BE2C (cell line): ENCODE measurements around the gene YEATS4.

Experiments
- DNase-seq: peaks from one replicate; pipeline ENCODE4 v3.0.0-alpha.2; 2020
- H3K27me3 ChIP-seq: fragments of 250-450 bp; sonication (Bioruptor Pico); 2 replicates; pipeline ENCODE4 v1.5.1; 2020; ENCODE audit warnings: mild to moderate bottlenecking
- H3K36me3 ChIP-seq: fragments of 250-450 bp; sonication (Bioruptor Pico); 2 replicates; pipeline ENCODE4 v1.5.1; 2020; ENCODE audit warnings: mild to moderate bottlenecking
- H3K4me1 ChIP-seq: fragments of 250-450 bp; sonication (Bioruptor Pico); 2 replicates; pipeline ENCODE4 v1.5.1; 2020
- H3K4me3 ChIP-seq: 2 replicates; pipeline ENCODE4 v1.5.1; 2011; ENCODE audit warnings: low read depth, low read length
- H3K9me3 ChIP-seq: fragments of 250-450 bp; sonication (Bioruptor Pico); 2 replicates; pipeline ENCODE4 v1.5.1; 2020
- TF ChIP-seq, protein P1 (sequence below): IDR thresholded peaks from 2 replicates; pipeline ENCODE4 v1.5.1; 2012; ENCODE audit warnings: mild to moderate bottlenecking, low read depth, low read length

Gene YEATS4

DNA sequence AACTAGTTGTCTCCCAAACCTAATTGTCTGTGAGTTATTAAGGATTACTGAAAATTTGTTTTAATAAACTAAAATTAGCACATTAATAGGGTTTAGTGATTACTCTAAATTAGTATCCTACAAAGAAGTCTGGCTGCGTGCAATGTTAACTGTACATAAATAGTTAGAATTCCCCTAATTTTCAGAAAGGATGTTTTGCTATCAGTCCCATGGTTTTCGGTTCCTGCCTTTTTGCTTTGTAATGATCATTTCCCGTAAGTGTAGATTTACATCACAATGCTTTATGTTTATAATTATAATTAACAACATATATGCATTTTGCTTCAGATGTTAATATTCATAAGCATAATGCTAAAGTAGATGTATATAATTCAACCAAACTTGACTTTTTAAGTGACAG lies 31.1 kb upstream of the YEATS4 start:
- TF ChIP-seq, protein P1, sequence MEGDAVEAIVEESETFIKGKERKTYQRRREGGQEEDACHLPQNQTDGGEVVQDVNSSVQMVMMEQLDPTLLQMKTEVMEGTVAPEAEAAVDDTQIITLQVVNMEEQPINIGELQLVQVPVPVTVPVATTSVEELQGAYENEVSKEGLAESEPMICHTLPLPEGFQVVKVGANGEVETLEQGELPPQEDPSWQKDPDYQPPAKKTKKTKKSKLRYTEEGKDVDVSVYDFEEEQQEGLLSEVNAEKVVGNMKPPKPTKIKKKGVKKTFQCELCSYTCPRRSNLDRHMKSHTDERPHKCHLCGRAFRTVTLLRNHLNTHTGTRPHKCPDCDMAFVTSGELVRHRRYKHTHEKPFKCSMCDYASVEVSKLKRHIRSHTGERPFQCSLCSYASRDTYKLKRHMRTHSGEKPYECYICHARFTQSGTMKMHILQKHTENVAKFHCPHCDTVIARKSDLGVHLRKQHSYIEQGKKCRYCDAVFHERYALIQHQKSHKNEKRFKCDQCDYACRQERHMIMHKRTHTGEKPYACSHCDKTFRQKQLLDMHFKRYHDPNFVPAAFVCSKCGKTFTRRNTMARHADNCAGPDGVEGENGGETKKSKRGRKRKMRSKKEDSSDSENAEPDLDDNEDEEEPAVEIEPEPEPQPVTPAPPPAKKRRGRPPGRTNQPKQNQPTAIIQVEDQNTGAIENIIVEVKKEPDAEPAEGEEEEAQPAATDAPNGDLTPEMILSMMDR, result no peak
- Histone ChIP-seq H3K36me3 (no peaks in the 10 kb centered on the region), H3K4me1 (no peaks in the 10 kb centered on the region), H3K27me3 (peaks cover 63% of the 10 kb centered on the region), H3K4me3 (no peak overlapping the region), H3K9me3 (no peaks in the 10 kb centered on the region)
- DNase-seq, result no peak

DNA sequence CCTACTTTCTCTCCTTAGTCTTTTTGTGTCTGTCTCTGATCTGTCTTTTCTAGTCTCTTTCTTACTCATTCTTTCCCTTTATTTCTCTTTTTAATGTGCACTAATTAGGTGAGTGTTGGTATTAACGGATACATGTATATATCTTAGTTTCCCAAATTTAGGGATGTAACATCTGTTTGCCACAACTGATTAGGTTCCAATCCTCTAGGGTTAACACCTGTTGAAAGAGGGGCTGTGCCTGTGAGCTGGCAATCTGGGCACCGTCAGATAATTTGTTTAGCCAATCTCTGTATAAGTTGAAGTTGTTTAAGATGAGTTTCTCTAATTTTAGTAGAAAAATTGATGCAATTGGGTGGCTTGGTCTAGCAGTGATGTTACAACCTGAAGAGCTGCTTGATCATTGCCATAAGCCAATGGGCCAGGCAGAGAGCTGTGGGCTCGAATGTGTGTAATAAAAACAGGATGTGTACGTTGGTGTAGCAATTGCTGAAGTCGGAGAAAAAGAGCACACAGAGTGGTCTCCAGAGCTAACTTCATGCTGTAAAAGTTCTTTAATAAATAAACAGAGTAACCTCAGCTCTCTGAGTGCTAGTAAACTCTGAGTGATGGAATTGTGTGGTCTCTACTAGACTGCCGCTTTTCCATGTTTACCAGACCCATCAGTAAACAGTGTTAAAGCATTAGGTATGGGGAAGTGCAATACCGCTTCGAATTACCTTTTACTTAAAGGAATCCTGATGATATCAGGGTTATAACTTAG lies 29.7 kb upstream of the YEATS4 start:
- DNase-seq, result no peak
- TF ChIP-seq, protein P1, result no peak
- Histone ChIP-seq H3K9me3 (no peaks in the 10 kb centered on the region), H3K36me3 (no peaks in the 10 kb centered on the region), H3K27me3 (peaks cover 67% of the 10 kb centered on the region), H3K4me1 (no peaks in the 10 kb centered on the region), H3K4me3 (no peak overlapping the region)

DNA sequence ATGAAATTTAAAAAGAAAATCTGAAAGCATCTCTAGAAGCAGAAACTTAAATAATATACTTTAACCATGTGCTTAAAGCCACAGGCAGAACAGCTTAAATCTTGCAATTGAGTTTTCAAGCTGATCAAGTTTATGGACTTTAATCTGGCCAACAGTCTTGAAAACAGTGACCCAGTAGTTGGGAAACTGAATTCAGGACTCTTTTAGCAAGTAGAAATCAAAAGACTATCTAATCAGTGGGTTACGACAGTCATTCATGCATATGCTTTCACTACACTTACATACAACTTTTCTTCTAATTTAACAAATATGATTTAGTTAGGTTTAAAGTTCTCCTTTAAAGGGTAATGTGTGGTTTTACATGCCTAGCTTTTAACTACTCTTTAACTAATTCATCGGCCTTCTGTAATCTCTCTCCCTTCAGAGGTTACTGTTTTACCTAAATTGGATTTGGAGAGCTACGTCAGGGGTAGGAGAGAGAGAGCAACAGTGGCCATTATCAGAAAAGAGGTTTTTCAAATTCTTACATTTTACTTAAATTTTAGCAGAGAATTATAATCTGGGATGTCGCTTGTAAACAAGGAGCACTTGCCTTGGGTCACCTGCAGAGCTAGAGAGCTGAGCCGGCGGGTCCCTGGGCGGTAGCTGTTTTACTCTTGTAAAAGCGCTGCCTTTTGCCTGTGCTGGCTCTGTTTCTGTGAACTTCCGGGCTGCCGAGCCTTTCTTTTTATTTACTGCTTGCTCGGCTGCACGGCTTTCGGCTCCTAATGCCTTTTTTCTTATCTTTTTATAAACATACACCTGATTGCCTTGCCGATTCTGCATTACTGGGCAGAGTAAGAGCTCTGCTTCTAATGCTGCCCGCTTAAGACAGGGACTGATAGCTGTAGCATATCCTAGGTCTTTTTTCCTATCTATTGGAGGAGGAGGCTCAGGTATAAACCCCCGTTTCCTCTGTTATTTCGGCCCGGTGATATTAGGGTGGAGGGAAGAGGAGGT lies 28.8 kb upstream of the YEATS4 start:
- H3K27me3 ChIP-seq, result peaks cover 67% of the 10 kb centered on the region
- H3K36me3 ChIP-seq, result no peaks in the 10 kb centered on the region
- DNase-seq, result peak; percentile 8
- H3K9me3 ChIP-seq, result no peaks in the 10 kb centered on the region
- TF ChIP-seq, protein P1, result no peak
- peak overlapping the region; percentile 18; the same call in 1 of the 2 replicates for H3K4me3 ChIP-seq
- H3K4me1 ChIP-seq, result no peaks in the 10 kb centered on the region

DNA sequence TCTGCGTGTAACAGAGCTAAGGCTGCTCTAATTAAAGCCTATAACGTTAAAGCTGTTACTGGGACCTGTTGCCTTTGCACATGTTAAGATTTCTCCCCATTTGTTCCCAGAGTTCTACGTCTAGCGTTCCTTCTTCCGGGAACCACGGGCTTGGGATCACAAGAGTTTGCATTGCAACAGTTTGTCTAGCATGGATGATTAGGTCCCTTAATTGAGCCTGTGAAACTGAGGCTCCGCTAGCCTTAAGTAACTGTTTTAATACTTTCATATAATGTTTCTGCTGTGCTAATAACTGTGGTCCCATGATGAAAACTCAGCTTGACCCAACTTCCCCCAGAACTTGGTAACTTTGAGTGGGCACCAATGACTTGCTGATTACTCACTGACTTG lies 28.0 kb upstream of the YEATS4 start:
- no peaks in the 10 kb centered on the region for H3K36me3 ChIP-seq

DNA sequence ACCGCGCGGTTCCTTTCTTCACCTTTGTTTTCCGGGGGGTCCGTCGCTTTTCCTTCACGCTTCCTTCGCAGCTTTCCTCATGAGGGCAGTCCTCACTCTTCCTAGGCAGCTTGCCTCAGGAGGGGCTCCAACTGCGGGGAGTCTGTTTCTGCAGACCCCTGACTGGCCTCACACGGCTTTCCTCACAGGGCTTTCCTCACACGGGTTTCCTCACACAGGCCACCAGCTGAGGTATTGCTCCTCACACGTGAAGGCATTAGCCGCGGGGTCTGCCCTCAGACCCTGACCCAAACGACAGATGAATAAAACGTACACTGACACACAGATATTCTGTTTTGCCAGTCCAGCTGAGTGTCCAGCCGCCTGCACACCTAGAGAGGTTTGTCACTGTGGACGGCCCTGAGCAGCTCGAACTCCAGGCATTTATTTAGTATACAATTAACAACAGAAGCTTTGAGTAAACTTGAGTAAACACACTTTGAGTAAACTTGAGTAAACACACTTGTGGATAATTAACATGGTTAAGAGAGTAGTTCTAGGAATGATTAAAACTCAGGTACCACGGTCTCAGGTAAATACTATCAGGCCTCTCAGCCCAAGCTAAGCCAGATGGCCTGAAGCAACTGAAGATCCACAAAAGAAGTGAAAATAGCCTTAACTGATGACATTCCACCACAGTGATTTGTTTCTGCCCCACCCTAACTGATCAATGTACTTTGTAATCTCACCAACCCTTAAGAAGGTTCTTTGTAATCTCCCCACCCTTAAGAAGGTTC lies 27.4 kb upstream of the YEATS4 start:
- Histone ChIP-seq H3K36me3 (no peaks in the 10 kb centered on the region), H3K27me3 (peaks cover 61% of the 10 kb centered on the region), H3K9me3 (no peaks in the 10 kb centered on the region), H3K4me3 (no peak overlapping the region), H3K4me1 (no peaks in the 10 kb centered on the region)
- TF ChIP-seq, protein P1, result no peak
- DNase-seq, result no peak

More for the DNA sequence above, 28.0 kb upstream of the YEATS4 start:
- no peak for DNase-seq
- TF ChIP-seq, protein P1, result no peak
- Histone ChIP-seq H3K4me1 (no peaks in the 10 kb centered on the region), H3K4me3 (peak overlapping the region; percentile 18; the same call in 1 of the 2 replicates), H3K9me3 (no peaks in the 10 kb centered on the region), H3K27me3 (peaks cover 64% of the 10 kb centered on the region)
